22Rv1 (cell line): ENCODE measurements around the gene SPTBN1.

ENCODE experiments used
- H3K27ac ChIP-seq: fragments of 450-650 bp; 2 replicates; pipeline ENCODE4 v1.5.1; 2017
- ZFX ChIP-seq: fragments of 450-650 bp; IDR thresholded peaks from 2 replicates; pipeline ENCODE4 v1.6.1; 2017; ENCODE audit warnings: antibody characterized with exemption, borderline replicate concordance
- TF ChIP-seq, protein P1 (sequence below): fragments of 450-650 bp; IDR thresholded peaks from 2 replicates; pipeline ENCODE4 v1.5.1; 2017; ENCODE audit warnings: mild to moderate bottlenecking

Gene SPTBN1

DNA sequence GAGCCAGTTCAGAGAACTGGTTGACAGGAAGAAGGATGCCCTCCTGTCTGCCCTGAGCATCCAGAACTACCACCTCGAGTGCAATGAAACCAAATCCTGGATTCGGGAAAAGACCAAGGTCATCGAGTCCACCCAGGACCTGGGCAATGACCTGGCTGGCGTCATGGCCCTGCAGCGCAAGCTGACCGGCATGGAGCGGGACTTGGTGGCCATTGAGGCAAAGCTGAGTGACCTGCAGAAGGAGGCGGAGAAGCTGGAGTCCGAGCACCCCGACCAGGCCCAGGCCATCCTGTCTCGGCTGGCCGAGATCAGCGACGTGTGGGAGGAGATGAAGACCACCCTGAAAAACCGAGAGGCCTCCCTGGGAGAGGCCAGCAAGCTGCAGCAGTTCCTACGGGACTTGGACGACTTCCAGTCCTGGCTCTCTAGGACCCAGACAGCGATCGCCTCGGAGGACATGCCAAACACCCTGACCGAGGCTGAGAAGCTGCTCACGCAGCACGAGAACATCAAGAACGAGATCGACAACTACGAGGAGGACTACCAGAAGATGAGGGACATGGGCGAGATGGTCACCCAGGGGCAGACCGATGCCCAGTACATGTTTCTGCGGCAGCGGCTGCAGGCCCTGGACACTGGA lies 174.9 kb downstream of the SPTBN1 start:
- TF ChIP-seq, protein P1, sequence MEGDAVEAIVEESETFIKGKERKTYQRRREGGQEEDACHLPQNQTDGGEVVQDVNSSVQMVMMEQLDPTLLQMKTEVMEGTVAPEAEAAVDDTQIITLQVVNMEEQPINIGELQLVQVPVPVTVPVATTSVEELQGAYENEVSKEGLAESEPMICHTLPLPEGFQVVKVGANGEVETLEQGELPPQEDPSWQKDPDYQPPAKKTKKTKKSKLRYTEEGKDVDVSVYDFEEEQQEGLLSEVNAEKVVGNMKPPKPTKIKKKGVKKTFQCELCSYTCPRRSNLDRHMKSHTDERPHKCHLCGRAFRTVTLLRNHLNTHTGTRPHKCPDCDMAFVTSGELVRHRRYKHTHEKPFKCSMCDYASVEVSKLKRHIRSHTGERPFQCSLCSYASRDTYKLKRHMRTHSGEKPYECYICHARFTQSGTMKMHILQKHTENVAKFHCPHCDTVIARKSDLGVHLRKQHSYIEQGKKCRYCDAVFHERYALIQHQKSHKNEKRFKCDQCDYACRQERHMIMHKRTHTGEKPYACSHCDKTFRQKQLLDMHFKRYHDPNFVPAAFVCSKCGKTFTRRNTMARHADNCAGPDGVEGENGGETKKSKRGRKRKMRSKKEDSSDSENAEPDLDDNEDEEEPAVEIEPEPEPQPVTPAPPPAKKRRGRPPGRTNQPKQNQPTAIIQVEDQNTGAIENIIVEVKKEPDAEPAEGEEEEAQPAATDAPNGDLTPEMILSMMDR, result no peak
- no peak for TF ChIP-seq ZFX

GRCh38 chr2:54631755-54632154 lies 175.6 kb downstream of the SPTBN1 start:
- H3K27ac ChIP-seq, result no peak overlapping the region
- no peak for TF ChIP-seq ZFX
- TF ChIP-seq, protein P1, result no peak

More for the DNA sequence above, 174.9 kb downstream of the SPTBN1 start:
- H3K27ac ChIP-seq, result no peak overlapping the region

DNA sequence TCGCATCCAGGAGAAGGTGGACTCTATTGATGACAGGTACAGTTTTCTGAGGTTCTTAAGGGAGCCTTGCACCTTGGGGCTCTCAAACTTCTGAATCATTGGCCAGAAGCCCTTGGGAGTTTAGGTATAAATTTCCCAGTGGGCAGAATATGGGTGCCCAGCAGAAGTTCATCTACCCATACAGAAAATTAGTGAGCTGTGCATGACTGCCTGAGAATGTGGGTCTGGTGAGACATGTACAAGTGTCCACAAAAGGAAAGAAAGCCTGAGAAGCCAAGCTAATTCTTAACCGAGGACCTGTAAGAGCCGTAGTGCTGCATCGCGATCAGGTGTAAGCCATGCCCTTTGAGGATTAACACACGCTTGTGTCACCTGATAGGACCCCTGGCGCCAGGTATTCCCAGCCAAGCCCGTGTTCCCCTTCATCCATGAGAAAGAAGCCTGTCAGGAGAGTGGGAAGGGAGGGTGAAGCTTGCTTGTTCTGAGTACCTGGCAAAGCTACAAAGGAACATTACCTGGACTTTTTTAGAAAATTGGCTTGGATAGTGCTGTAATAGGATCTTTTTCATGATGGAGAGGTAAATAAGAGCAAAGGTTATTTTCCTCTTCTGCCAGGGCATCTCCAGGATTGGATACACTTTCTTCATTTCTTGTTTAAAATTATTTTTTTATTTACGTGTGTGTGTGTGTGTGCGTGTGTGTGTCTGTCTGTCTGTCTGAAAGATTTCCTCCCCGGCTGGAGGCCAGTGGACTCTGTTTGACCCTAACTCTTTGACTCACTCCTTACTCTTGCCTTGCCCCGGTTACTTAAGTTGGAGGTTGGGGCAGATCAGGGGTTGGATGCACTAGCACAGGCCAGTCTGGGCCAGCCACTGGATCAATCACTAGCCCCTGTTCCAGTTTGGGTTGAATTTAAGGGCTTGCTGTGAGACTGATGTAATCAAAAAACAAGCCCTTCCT lies 176.9 kb downstream of the SPTBN1 start:
- no peak for TF ChIP-seq ZFX
- TF ChIP-seq, protein P1, result no peak
- no peak overlapping the region for H3K27ac ChIP-seq

GRCh38 chr2:54634021-54634420 lies 177.9 kb downstream of the SPTBN1 start:
- no peak overlapping the region for H3K27ac ChIP-seq
- TF ChIP-seq, protein P1, result no peak
- no peak for TF ChIP-seq ZFX

DNA sequence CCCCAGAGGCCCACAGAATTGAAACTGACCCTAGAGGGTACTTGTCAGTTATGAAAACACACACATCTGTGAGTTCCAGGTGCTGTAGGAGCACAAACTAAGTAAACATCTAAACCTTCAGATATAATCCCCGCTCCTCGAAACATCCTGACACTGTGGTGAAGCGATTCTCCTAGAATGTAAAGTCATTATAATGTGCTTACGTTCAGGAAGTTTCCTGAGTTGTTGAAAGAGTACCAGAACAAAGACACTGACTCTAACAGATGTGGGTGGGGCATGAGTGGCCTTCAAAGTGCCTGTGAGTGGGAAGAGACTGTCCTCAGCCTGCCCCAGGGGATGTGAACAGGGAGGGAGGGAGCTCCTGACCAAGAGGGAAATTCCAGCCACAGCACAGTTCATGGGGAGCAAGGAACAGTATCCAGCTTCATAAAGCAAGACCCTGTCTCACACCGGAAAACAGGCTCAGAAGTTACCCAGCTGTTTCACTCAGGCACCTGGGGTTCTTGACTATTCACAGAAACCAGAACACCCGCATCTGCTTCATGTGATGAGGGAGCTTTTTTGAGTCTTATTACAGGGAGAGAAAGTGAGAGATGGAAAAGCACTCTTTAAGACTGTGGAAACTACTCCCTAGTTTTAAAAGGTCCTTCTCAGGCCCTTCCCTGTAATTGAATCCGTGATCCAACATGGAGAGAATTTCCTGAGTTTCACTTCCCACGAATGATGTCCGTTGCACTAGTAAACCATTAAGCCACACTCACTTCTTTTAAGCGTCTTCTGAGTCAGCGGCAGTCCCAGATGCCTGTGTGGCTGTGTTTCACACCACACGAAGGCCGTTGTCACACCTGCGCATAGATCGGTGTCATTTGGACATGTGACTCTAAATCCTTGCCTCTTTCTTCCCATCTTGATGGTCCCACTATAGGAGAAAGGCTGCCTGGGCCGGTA lies 178.7 kb downstream of the SPTBN1 start:
- no peak overlapping the region for H3K27ac ChIP-seq
- TF ChIP-seq, protein P1, result no peak
- no peak for TF ChIP-seq ZFX

- H3K27ac ChIP-seq, result no peak overlapping the region
- TF ChIP-seq ZFX, result no peak
Observed at GRCh38 chr2:54635554-54636152, 179.5 kb downstream of the SPTBN1 start.
